Neural cell (in vitro differentiated cells): ENCODE results near the gene ST3GAL5. TPM values are rescaled to one million over a fixed set of nuclear protein-coding genes. Genes with fewer than 3 reads are reported as not detected.

Experiments used
- H2AFZ ChIP-seq: fragments of 200-600, 300-800 bp; sonication (generic), shearing (Covaris generic); 2 replicates; pipeline ENCODE4 v1.6.0; 2014; ENCODE audit warnings: low read depth, mild to moderate bottlenecking, antibody characterized with exemption, low read length, moderate library complexity
- H3F3A ChIP-seq: fragments of 200-600 bp; shearing (Covaris generic); 2 replicates; pipeline ENCODE4 v1.6.1; 2016; ENCODE audit warnings: mild to moderate bottlenecking, moderate library complexity, mixed read lengths, antibody characterized with exemption, low read length; ENCODE audit not compliant: insufficient read depth, poor library complexity, severe bottlenecking
- H3K27ac ChIP-seq: fragments of 200-600, 300-800 bp; sonication (generic), shearing (Covaris generic); 2 replicates; pipeline ENCODE4 v1.5.1; 2014; ENCODE audit warnings: mild to moderate bottlenecking, low read length, moderate library complexity
- H3K27me3 ChIP-seq: fragments of 300-800, 200-600 bp; sonication (generic), shearing (Covaris generic); 2 replicates; pipeline ENCODE4 v1.6.0; 2014; ENCODE audit warnings: mild to moderate bottlenecking, low read depth, low read length, moderate library complexity; ENCODE audit not compliant: insufficient read depth
- H3K36me3 ChIP-seq: fragments of 300-800, 200-600 bp; sonication (generic), shearing (Covaris generic); 2 replicates; pipeline ENCODE4 v1.5.1; 2014; ENCODE audit warnings: mild to moderate bottlenecking, antibody characterized with exemption, low read length, moderate library complexity; ENCODE audit not compliant: insufficient read depth
- H3K4me2 ChIP-seq: fragments of 300-800, 200-600 bp; sonication (generic), shearing (Covaris generic); 2 replicates; pipeline ENCODE4 v1.6.0; 2014; ENCODE audit warnings: mild to moderate bottlenecking, low read length
- H3K4me3 ChIP-seq: fragments of 300-800, 200-600 bp; sonication (generic), shearing (Covaris generic); 2 replicates; pipeline ENCODE4 v1.5.1; 2014; ENCODE audit warnings: mild to moderate bottlenecking, low read length, moderate library complexity
- H3K79me2 ChIP-seq: fragments of 200-600 bp; shearing (Covaris generic); replicated peaks from 2 replicates; pipeline ENCODE4 v1.6.0; 2014; ENCODE audit warnings: mild to moderate bottlenecking, low read length, moderate library complexity; ENCODE audit not compliant: insufficient read depth
- H3K9ac ChIP-seq: fragments of 300-800, 200-600 bp; sonication (generic), shearing (Covaris generic); 2 replicates; pipeline ENCODE4 v1.6.1; 2016; ENCODE audit warnings: mild to moderate bottlenecking, low read length, mixed read lengths
- H3K9me2 ChIP-seq: fragments of 200-600 bp; shearing (Covaris generic); 2 replicates; pipeline ENCODE4 v1.6.1; 2016; ENCODE audit warnings: mild to moderate bottlenecking, low read length, mixed read lengths; ENCODE audit not compliant: insufficient read depth
- H3K9me3 ChIP-seq: fragments of 200-600, 300-800 bp; sonication (generic), shearing (Covaris generic); 2 replicates; pipeline ENCODE4 v1.6.1; 2016; ENCODE audit warnings: mild to moderate bottlenecking, mixed run types, low read length, moderate library complexity, mixed read lengths
- H4K20me1 ChIP-seq: fragments of 200-600 bp; shearing (Covaris generic); 2 replicates; pipeline ENCODE4 v1.6.1; 2016; ENCODE audit warnings: mild to moderate bottlenecking, mixed run types; ENCODE audit not compliant: insufficient read depth
- CTCF ChIP-seq: fragments of 450-650 bp; IDR thresholded peaks from 2 replicates; pipeline ENCODE4 v1.5.1; 2014; ENCODE audit warnings: antibody characterized with exemption, mild to moderate bottlenecking, moderate library complexity; ENCODE audit not compliant: poor library complexity, severe bottlenecking
- EP300 ChIP-seq: fragments of 450-650 bp; conservative IDR thresholded peaks from 2 replicates; pipeline ENCODE4 v1.6.1; 2014; ENCODE audit warnings: antibody characterized with exemption, mild to moderate bottlenecking, moderate library complexity; ENCODE audit not compliant: poor library complexity, severe bottlenecking
- EZH2 ChIP-seq: fragments of 200-600, 300-800 bp; shearing (Covaris generic), sonication (generic); IDR thresholded peaks from 2 replicates; pipeline ENCODE4 v1.6.1; 2014; ENCODE audit warnings: antibody characterized with exemption, low read length, borderline replicate concordance, mild to moderate bottlenecking; ENCODE audit not compliant: insufficient read depth, poor library complexity, severe bottlenecking
- MXI1 ChIP-seq: fragments of 450-650 bp; conservative IDR thresholded peaks from 2 replicates; pipeline ENCODE4 v1.6.1; 2014; ENCODE audit warnings: antibody characterized with exemption, mild to moderate bottlenecking; ENCODE audit not compliant: poor library complexity, severe bottlenecking
- POLR2AphosphoS5 ChIP-seq: IDR thresholded peaks from 2 replicates; pipeline ENCODE4 v1.6.1; 2012
- RAD21 ChIP-seq: fragments of 450-650 bp; conservative IDR thresholded peaks from 2 replicates; pipeline ENCODE4 v1.6.1; 2014; ENCODE audit warnings: antibody characterized with exemption, mild to moderate bottlenecking, moderate library complexity
- SMC3 ChIP-seq: fragments of 450-650 bp; conservative IDR thresholded peaks from 2 replicates; pipeline ENCODE4 v1.6.1; 2014; ENCODE audit warnings: antibody characterized with exemption, mild to moderate bottlenecking, moderate library complexity; ENCODE audit not compliant: poor library complexity
- TAF1 ChIP-seq: IDR thresholded peaks from 2 replicates; pipeline ENCODE4 v1.6.1; 2012; ENCODE audit warnings: low read depth
- polyA plus RNA-seq: library from polyadenylated mRNA; depleted of rRNA; stranded (reverse); fragments of >200 nt; gene quantifications from 2 replicates; pipeline ENCODE4 v1.2.3, GENCODE V29; 2014
- TF ChIP-seq, protein P1 (sequence below): IDR thresholded peaks from 2 replicates; pipeline ENCODE4 v1.6.1; 2012; ENCODE audit warnings: borderline replicate concordance

ST3GAL5 gene
- polyA plus RNA-seq, 1 donor from 2014 or later, result 55.6 TPM

- H3K9me2 ChIP-seq, result no peaks in the 10 kb centered on the region
- TF ChIP-seq MXI1, result no peak
- TF ChIP-seq, protein P1, sequence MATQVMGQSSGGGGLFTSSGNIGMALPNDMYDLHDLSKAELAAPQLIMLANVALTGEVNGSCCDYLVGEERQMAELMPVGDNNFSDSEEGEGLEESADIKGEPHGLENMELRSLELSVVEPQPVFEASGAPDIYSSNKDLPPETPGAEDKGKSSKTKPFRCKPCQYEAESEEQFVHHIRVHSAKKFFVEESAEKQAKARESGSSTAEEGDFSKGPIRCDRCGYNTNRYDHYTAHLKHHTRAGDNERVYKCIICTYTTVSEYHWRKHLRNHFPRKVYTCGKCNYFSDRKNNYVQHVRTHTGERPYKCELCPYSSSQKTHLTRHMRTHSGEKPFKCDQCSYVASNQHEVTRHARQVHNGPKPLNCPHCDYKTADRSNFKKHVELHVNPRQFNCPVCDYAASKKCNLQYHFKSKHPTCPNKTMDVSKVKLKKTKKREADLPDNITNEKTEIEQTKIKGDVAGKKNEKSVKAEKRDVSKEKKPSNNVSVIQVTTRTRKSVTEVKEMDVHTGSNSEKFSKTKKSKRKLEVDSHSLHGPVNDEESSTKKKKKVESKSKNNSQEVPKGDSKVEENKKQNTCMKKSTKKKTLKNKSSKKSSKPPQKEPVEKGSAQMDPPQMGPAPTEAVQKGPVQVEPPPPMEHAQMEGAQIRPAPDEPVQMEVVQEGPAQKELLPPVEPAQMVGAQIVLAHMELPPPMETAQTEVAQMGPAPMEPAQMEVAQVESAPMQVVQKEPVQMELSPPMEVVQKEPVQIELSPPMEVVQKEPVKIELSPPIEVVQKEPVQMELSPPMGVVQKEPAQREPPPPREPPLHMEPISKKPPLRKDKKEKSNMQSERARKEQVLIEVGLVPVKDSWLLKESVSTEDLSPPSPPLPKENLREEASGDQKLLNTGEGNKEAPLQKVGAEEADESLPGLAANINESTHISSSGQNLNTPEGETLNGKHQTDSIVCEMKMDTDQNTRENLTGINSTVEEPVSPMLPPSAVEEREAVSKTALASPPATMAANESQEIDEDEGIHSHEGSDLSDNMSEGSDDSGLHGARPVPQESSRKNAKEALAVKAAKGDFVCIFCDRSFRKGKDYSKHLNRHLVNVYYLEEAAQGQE, result no peak
- TF ChIP-seq SMC3, result no peak
- TF ChIP-seq CTCF, result no peak
- TF ChIP-seq POLR2AphosphoS5, result no peak
- no peak for TF ChIP-seq TAF1
- no peak overlapping the region for H2AFZ ChIP-seq
- H3K4me3 ChIP-seq, result no peak overlapping the region
- H3K9ac ChIP-seq, result no peak overlapping the region
- no peaks in the 10 kb centered on the region for H3K79me2 ChIP-seq
- H3F3A ChIP-seq, result no peaks in the 10 kb centered on the region
- no peaks in the 10 kb centered on the region for H3K9me3 ChIP-seq
- H3K4me2 ChIP-seq, result no peak overlapping the region
- H3K27me3 ChIP-seq, result no peaks in the 10 kb centered on the region
- H3K36me3 ChIP-seq, result no peaks in the 10 kb centered on the region
- H3K27ac ChIP-seq, result no peak overlapping the region
- H4K20me1 ChIP-seq, result no peaks in the 10 kb centered on the region
Measured at GRCh38 chr2:85804583-85804982, 84.2 kb downstream of the ST3GAL5 start.

GRCh38 chr2:85803704-85804425, 84.9 kb downstream of the ST3GAL5 start:
- TF ChIP-seq POLR2AphosphoS5 (no peak), SMC3 (no peak), EP300 (no peak), CTCF (no peak), RAD21 (no peak), EZH2 (no peak), MXI1 (no peak), TAF1 (no peak)
- TF ChIP-seq, protein P1, result no peak
- Histone ChIP-seq H3F3A (no peaks in the 10 kb centered on the region), H3K36me3 (no peaks in the 10 kb centered on the region), H3K27ac (no peak overlapping the region), H2AFZ (no peak overlapping the region), H3K4me2 (no peak overlapping the region), H3K9me3 (no peaks in the 10 kb centered on the region), H3K79me2 (no peaks in the 10 kb centered on the region), H3K9ac (no peak overlapping the region), H3K27me3 (no peaks in the 10 kb centered on the region), H4K20me1 (no peaks in the 10 kb centered on the region), H3K4me3 (no peak overlapping the region), H3K9me2 (no peaks in the 10 kb centered on the region)
